ENCODE results near the gene P3H1. TPM values are rescaled to one million over a fixed set of nuclear protein-coding genes. Genes with fewer than 3 reads are reported as not detected.

The P3H1 gene
- total and polyA plus RNA-seq, 2 of the 13 experiments (the other 11 are each of a cell fraction or from before 2014, with no cell fraction given), result 64.6 to 120 TPM

- WGBS (ENCODE audit: low lambda C conversion rate), result 97% methylated on average over 2 of the region's 2 CpGs
- CTCF ChIA-PET (ENCODE audit: low intra/inter-chr PET ratio, low total read pairs), result interaction anchor here (0.8 kb wide), 1 partner anchor 291 kb away, joined by 3 read pairs; no protein-coding TSS in a partner anchor
Observed at GRCh38 chr1:42783092-42783491, 16.3 kb upstream of the P3H1 start.

More at GRCh38 chr1:42783092-42783491, 16.3 kb upstream of the P3H1 start:
- intact Hi-C loops (cut with micrococcal nuclease; ENCODE audit: unreplicated experiment), result no loop called here
- in situ Hi-C loops (cut with HindIII; ENCODE audit: extremely low pct_ligation_motif_present, low pct_unique_long_range_greater_than_20kb), result no loop called here
- no peak for FAIRE-seq
- H3K79me2 ChIP-seq (ENCODE audit: insufficient read depth, low read length), result no peaks in the 10 kb centered on the region
- DNase-seq (ENCODE audit: low spot score), result no peak
- TF ChIP-seq ZNF629 (CRISPR knock-in tag; conservative IDR thresholded peaks at IDR 0.05) (0 out of 2 replicates have a peak, but pooled peaks have one; percentile 20), ZNF205 (CRISPR knock-in tag; IDR thresholded peaks at IDR 0.05) (no peak), ZNF468 (CRISPR knock-in tag; IDR thresholded peaks at IDR 0.05) (no peak), ZHX2 (IDR thresholded peaks at IDR 0.05; ENCODE audit: low read depth) (no peak), ZHX2 (CRISPR knock-in tag; IDR thresholded peaks at IDR 0.05; ENCODE audit: borderline replicate concordance) (no peak), ZFP1 (CRISPR knock-in tag; IDR thresholded peaks at IDR 0.05) (no peak)
- no peaks in the 10 kb centered on the region for H3K9me3 ChIP-seq (ENCODE audit: low read length)
- no peaks in the 10 kb centered on the region for H3K4me1 ChIP-seq (ENCODE audit: insufficient read depth, low read length)
- peaks cover 2 to 13% of the 10 kb centered on the region in 2 experiments; a peak in 3 of 5 replicates for H3K36me3 ChIP-seq (replicated peaks in 1 of 2; ENCODE audit: control insufficient read depth in 1 of 2, insufficient read depth in 2 of 2, low read length in 2 of 2)
- POLR2A ChIA-PET, result interaction anchor here (3.2 kb wide), 1 partner anchor 16 kb away, joined by 9 read pairs; the partner anchor contains the start of genes C1orf50 and P3H1
- no peaks in the 10 kb centered on the region for H3K27me3 ChIP-seq (ENCODE audit: control insufficient read depth in 1 of 2, insufficient read depth in 2 of 2, low read length in 2 of 2)
- H3K4me3 ChIP-seq (replicated peaks in 1 of 3; ENCODE audit: insufficient read depth in 1 of 3, low read depth in 2 of 3, low read length in 3 of 3), result no peak overlapping the region
- no peak overlapping the region for H3K4me2 ChIP-seq (ENCODE audit: low read depth, low read length)
- H2AFZ ChIP-seq (ENCODE audit: low read length), result no peak overlapping the region
- no peak for ATAC-seq
- H3K9ac ChIP-seq (ENCODE audit: insufficient read depth, low read depth, low read length), result no peak overlapping the region
- no peaks in the 10 kb centered on the region for H4K20me1 ChIP-seq (ENCODE audit: insufficient read depth, low read length)
- BruUV-seq (replicated peaks), result no TSS peak
- no peak overlapping the region for H3K27ac ChIP-seq (ENCODE audit: extremely low read length, insufficient read depth, low read length)

Measured in HepG2 (cell line).